PC-9 (cell line): ENCODE results near the gene GLYATL3. TPM values are rescaled to one million over a fixed set of nuclear protein-coding genes. Genes with fewer than 3 reads are reported as not detected.

Source experiments
- Bru-seq: library from RNA; stranded (reverse); fragments of 400-500 nt; gene quantifications from one replicate; lab custom pipeline; 2021; lab: Mats Ljungman, UMichigan
- BruChase-seq, 2 experiments: library from RNA; stranded (reverse); fragments of 400-500 nt; gene quantifications; one replicate each; lab custom pipeline; 2021; lab: Mats Ljungman, UMichigan
- BruUV-seq: library from RNA; stranded (reverse); fragments of 400-500 nt; replicated peaks from 2 replicates; lab custom pipeline; 2021; lab: Mats Ljungman, UMichigan
- CTCF ChIA-PET: fragments of 300-600 bp; sonication (Branson Sonifier 250); formaldehyde crosslinking; loops from one replicate; lab custom pipeline; 2022; ENCODE audit warnings: antibody characterized with exemption; lab: Charles Lee
- POLR2A ChIA-PET: fragments of 300-600 bp; sonication (Branson Sonifier 250); formaldehyde crosslinking; loops from one replicate; lab custom pipeline; 2022; ENCODE audit warnings: antibody characterized with exemption; ENCODE audit not compliant: unreplicated experiment; lab: Charles Lee
- DNase-seq, 2 experiments: peaks; one replicate each; pipeline versions ENCODE4 v3.0.0 to v3.0.0-alpha.2; 2015 to 2022; ENCODE audit warnings: mixed read lengths in 1 of 2
- H2AFZ ChIP-seq: fragments of 200-600 bp; sonication (generic); 2 replicates; pipeline ENCODE4 v1.8.1; 2017; ENCODE audit warnings: antibody characterized with exemption
- H3F3A ChIP-seq: fragments of 200-600 bp; sonication (generic); 2 replicates; pipeline ENCODE4 v1.8.1; 2017; ENCODE audit warnings: antibody characterized with exemption, mild to moderate bottlenecking, low read depth; ENCODE audit not compliant: insufficient read depth
- H3K27ac ChIP-seq: fragments of 200-600 bp; sonication (generic); 2 replicates; pipeline ENCODE4 v1.6.1; 2016; ENCODE audit warnings: mixed run types
- H3K27me3 ChIP-seq: fragments of 200-600 bp; sonication (generic); 2 replicates; pipeline ENCODE4 v1.6.1; 2016; ENCODE audit warnings: low read depth, mixed run types; ENCODE audit not compliant: insufficient read depth
- H3K36me3 ChIP-seq: fragments of 200-600 bp; sonication (generic); 2 replicates; pipeline ENCODE4 v1.6.1; 2016; ENCODE audit warnings: low read depth, mixed run types
- H3K4me1 ChIP-seq: fragments of 200-600 bp; sonication (generic); replicated peaks from 2 replicates; pipeline ENCODE4 v1.6.1; 2016; ENCODE audit warnings: mixed run types; ENCODE audit not compliant: insufficient read depth
- H3K4me2 ChIP-seq: fragments of 200-600 bp; sonication (generic); 2 replicates; pipeline ENCODE4 v1.6.1; 2017; ENCODE audit warnings: mixed run types
- H3K4me3 ChIP-seq: fragments of 200-600 bp; sonication (generic); 2 replicates; pipeline ENCODE4 v1.6.1; 2016; ENCODE audit warnings: mixed run types
- H3K79me2 ChIP-seq: fragments of 200-600 bp; sonication (generic); 2 replicates; pipeline ENCODE4 v1.6.1; 2017; ENCODE audit warnings: low read depth, mixed run types
- H3K9me2 ChIP-seq: fragments of 200-600 bp; sonication (generic); 2 replicates; pipeline ENCODE4 v1.8.1; 2017; ENCODE audit warnings: mild to moderate bottlenecking; ENCODE audit not compliant: insufficient read depth
- H3K9me3 ChIP-seq: fragments of 200-600 bp; sonication (generic); 2 replicates; pipeline ENCODE4 v1.8.1; 2016; ENCODE audit warnings: low read depth; ENCODE audit not compliant: insufficient read depth
- H4K20me1 ChIP-seq: fragments of 200-600 bp; sonication (generic); 2 replicates; pipeline ENCODE4 v1.8.1; 2017; ENCODE audit not compliant: insufficient read depth
- CTCF ChIP-seq: fragments of 200-600 bp; sonication (generic); conservative IDR thresholded peaks from 2 replicates; pipeline ENCODE4 v1.6.1; 2017; ENCODE audit warnings: mixed run types, antibody characterized with exemption, mild to moderate bottlenecking, moderate library complexity
- EZH2 ChIP-seq: fragments of 200-600 bp; sonication (generic); IDR thresholded peaks from 2 replicates; pipeline ENCODE4 v1.8.0; 2017; ENCODE audit warnings: antibody characterized with exemption, low read depth
- intact Hi-C: fragments of 100-400 bp; cut with micrococcal nuclease; formaldehyde crosslinking; loops from one replicate; pipeline ENCODE4 v1.10.0; 2022; ENCODE audit not compliant: unreplicated experiment
- long read RNA-seq: library from polyadenylated mRNA; stranded (forward); transcript quantifications from one replicate; pipeline ENCODE4 v2.0.0, GENCODE V29; 2022
- total RNA-seq: library from RNA; stranded (reverse); gene quantifications from 2 replicates; pipeline ENCODE4 v1.2.3, GENCODE V29; 2021

The GLYATL3 gene
- total RNA-seq (not detected in 2 replicates), Bru-seq, nascent RNA (percentile 12 among the genes with signal in this experiment), BruChase-seq, experiment 1, labeled RNA remaining after a 2-hour chase (percentile 13 among the genes with signal in this experiment), BruChase-seq, experiment 2, labeled RNA remaining after a 6-hour chase (percentile 17 among the genes with signal in this experiment)
- long read RNA-seq, result 0 reads

GRCh38 chr6:49499623-49500022 lies at the start of gene GLYATL3:
Gene GLYATL3 (plus strand): TSS chr6:49499923. CDS start chr6:49511991, 12,068 bp downstream.
- Histone ChIP-seq H3K9me2 (no peaks in the 10 kb centered on the region), H3K9me3 (no peaks in the 10 kb centered on the region), H3K4me3 (no peak within 1 kb of the TSS), H3K27me3 (no peaks in the 10 kb centered on the region), H3F3A (no peaks in the 10 kb centered on the region), H2AFZ (no peak within 1 kb of the TSS), H3K36me3 (no peaks in the 10 kb centered on the region), H3K79me2 (no peaks in the 10 kb centered on the region), H4K20me1 (no peaks in the 10 kb centered on the region), H3K4me1 (no peaks in the 10 kb centered on the region), H3K27ac (no peak within 1 kb of the TSS), H3K4me2 (no peak within 1 kb of the TSS)
- no TSS peak for BruUV-seq
- intact Hi-C loops, result no loop called here
- no peak for TF ChIP-seq EZH2
- CTCF ChIA-PET, result no interaction called here
- POLR2A ChIA-PET, result no interaction called here
- no peak for DNase-seq

GRCh38 chr6:49453221-49453620 lies 46.5 kb upstream of the GLYATL3 start:
- no TSS peak for BruUV-seq
- H2AFZ ChIP-seq, result no peak overlapping the region
- no peaks in the 10 kb centered on the region for H3K27me3 ChIP-seq
- H3K9me3 ChIP-seq, result no peaks in the 10 kb centered on the region
- no peaks in the 10 kb centered on the region for H3K9me2 ChIP-seq
- intact Hi-C loops, result loop anchor here (1.0 to 5.0 kb wide), 2 partner anchors 396 to 579 kb away; no protein-coding TSS in a partner anchor
- POLR2A ChIA-PET, result interaction anchor here (0.7 kb wide), 1 partner anchor 24 kb away, joined by 3 read pairs; no protein-coding TSS in a partner anchor
- no peaks in the 10 kb centered on the region for H3K79me2 ChIP-seq
- H3F3A ChIP-seq, result no peaks in the 10 kb centered on the region
- no peak overlapping the region for H3K27ac ChIP-seq
- TF ChIP-seq CTCF (peak; percentile 68), EZH2 (no peak)
- DNase-seq, result no peak
- no peak overlapping the region for H3K4me3 ChIP-seq
- no peaks in the 10 kb centered on the region for H4K20me1 ChIP-seq
- no peak overlapping the region for H3K4me2 ChIP-seq
- CTCF ChIA-PET, result interaction anchor here (0.6 to 0.8 kb wide), 2 partner anchors 97 to 153 kb away, joined by 3 read pairs; partner anchors contain the start of gene C6orf141
- peaks cover 5% of the 10 kb centered on the region; the same call in 1 of the 2 replicates for H3K36me3 ChIP-seq
- no peaks in the 10 kb centered on the region for H3K4me1 ChIP-seq

- H3K27me3 ChIP-seq, result no peaks in the 10 kb centered on the region
- ChIA-PET CTCF (no interaction called here), POLR2A (no interaction called here)
- H3F3A ChIP-seq, result no peaks in the 10 kb centered on the region
- BruUV-seq, result no TSS peak
- H3K9me2 ChIP-seq, result no peaks in the 10 kb centered on the region
- DNase-seq, result no peak
- no peak overlapping the region for H2AFZ ChIP-seq
- no peak overlapping the region for H3K27ac ChIP-seq
- no peak overlapping the region for H3K4me2 ChIP-seq
- H3K4me1 ChIP-seq, result no peaks in the 10 kb centered on the region
- no peaks in the 10 kb centered on the region for H3K79me2 ChIP-seq
- no peaks in the 10 kb centered on the region for H4K20me1 ChIP-seq
- H3K4me3 ChIP-seq, result no peak overlapping the region
- peaks cover 5% of the 10 kb centered on the region; the same call in 1 of the 2 replicates for H3K36me3 ChIP-seq
- no peaks in the 10 kb centered on the region for H3K9me3 ChIP-seq
- intact Hi-C loops, result loop anchor here (5.0 kb wide), 1 partner anchor 577 kb away; no protein-coding TSS in a partner anchor
- TF ChIP-seq EZH2, result no peak
- TF ChIP-seq CTCF, result no peak
Observed at GRCh38 chr6:49454787-49455709, 44.7 kb upstream of the GLYATL3 start.
